ENCODE data around the gene CLNS1A. TPM values are rescaled to one million over a fixed set of nuclear protein-coding genes. Genes with fewer than 3 reads are reported as not detected.

CLNS1A gene
- total and polyA plus RNA-seq, 10 donors, result 66.2 to 111 (median 81.7) TPM

- no peak for DNase-seq
- Histone ChIP-seq H3K27me3 (replicated peaks in 1 of 7) (no peaks in the 10 kb centered on the region), H3K4me3 (no peak overlapping the region), H3K4me1 (no peaks in the 10 kb centered on the region), H3K9me3 (no peaks in the 10 kb centered on the region), H3K36me3 (peaks cover 0 to 43% (median 3%) of the 10 kb centered on the region in 6 donors), H3K27ac (no peak overlapping the region)
- no peak for TF ChIP-seq CTCF (IDR thresholded peaks at IDR 0.05 in 8 of 11, conservative IDR thresholded peaks at IDR 0.05 in 3 of 11)
- no peak for TF ChIP-seq POLR2AphosphoS5 (IDR thresholded peaks at IDR 0.05)
- TF ChIP-seq POLR2A (IDR thresholded peaks at IDR 0.05), result no peak
- WGBS, 5 donors, result 95 to 99% (median 98%) methylated on average over 2 of the region's 2 CpGs
- intact Hi-C loops (cut with DNase I; ENCODE audit: low total_unique reads), result no loop called here
Measured at GRCh38 chr11:77604281-77604680, 33.3 kb downstream of the CLNS1A start.

- H3K4me3 ChIP-seq, result no peak overlapping the region
- peaks cover 0 to 26% (median 0%) of the 10 kb centered on the region in 6 donors for H3K36me3 ChIP-seq
- H3K27ac ChIP-seq, result no peak overlapping the region
- 93 to 99% (median 98%) methylated on average over 3 of the region's 3 CpGs for WGBS, 5 donors
- no peaks in the 10 kb centered on the region for H3K9me3 ChIP-seq
- H3K4me1 ChIP-seq, result no peaks in the 10 kb centered on the region
- H3K27me3 ChIP-seq (replicated peaks in 1 of 7), result no peaks in the 10 kb centered on the region
- intact Hi-C loops (cut with DNase I; ENCODE audit: low total_unique reads), result no loop called here
- TF ChIP-seq POLR2A (IDR thresholded peaks at IDR 0.05) (no peak), CTCF (IDR thresholded peaks at IDR 0.05 in 8 of 11, conservative IDR thresholded peaks at IDR 0.05 in 3 of 11) (no peak), POLR2AphosphoS5 (IDR thresholded peaks at IDR 0.05) (no peak)
- DNase-seq, result no peak
Measured at GRCh38 chr11:77602381-77603088, 35.1 kb downstream of the CLNS1A start.

- Histone ChIP-seq H3K9me3 (no peaks in the 10 kb centered on the region), H3K4me1 (no peaks in the 10 kb centered on the region), H3K4me3 (no peak overlapping the region), H3K27me3 (replicated peaks in 1 of 7) (no peaks in the 10 kb centered on the region), H3K36me3 (no peaks in the 10 kb centered on the region), H3K27ac (no peak overlapping the region)
- no peak for DNase-seq
- TF ChIP-seq POLR2A (IDR thresholded peaks at IDR 0.05) (no peak), POLR2AphosphoS5 (IDR thresholded peaks at IDR 0.05) (no peak), CTCF (IDR thresholded peaks at IDR 0.05 in 8 of 11, conservative IDR thresholded peaks at IDR 0.05 in 3 of 11) (no peak)
- intact Hi-C loops (cut with DNase I; ENCODE audit: low total_unique reads), result no loop called here
- 95 to 100% (median 97%) methylated on average over 2 of the region's 2 CpGs for WGBS, 5 donors
Measured at GRCh38 chr11:77598195-77598594, 39.4 kb downstream of the CLNS1A start.

- intact Hi-C loops (cut with DNase I; ENCODE audit: low total_unique reads), result no loop called here
Measured at GRCh38 chr11:77596626-77597025, 41.0 kb downstream of the CLNS1A start.

More at GRCh38 chr11:77596626-77597025, 41.0 kb downstream of the CLNS1A start:
- WGBS, 5 donors, result 95 to 99% (median 98%) methylated on average over 2 of the region's 2 CpGs
- no peaks in the 10 kb centered on the region for H3K36me3 ChIP-seq
- DNase-seq, result no peak
- no peak overlapping the region for H3K27ac ChIP-seq
- no peaks in the 10 kb centered on the region for H3K4me1 ChIP-seq
- H3K9me3 ChIP-seq, result no peaks in the 10 kb centered on the region
- no peaks in the 10 kb centered on the region for H3K27me3 ChIP-seq (replicated peaks in 1 of 7)
- H3K4me3 ChIP-seq, result no peak overlapping the region
- TF ChIP-seq POLR2AphosphoS5 (IDR thresholded peaks at IDR 0.05) (no peak), POLR2A (IDR thresholded peaks at IDR 0.05) (no peak), CTCF (IDR thresholded peaks at IDR 0.05 in 8 of 11, conservative IDR thresholded peaks at IDR 0.05 in 3 of 11) (no peak)

Measured in spleen (tissue), 11 donors.